T-helper 1 cell (primary cell): ENCODE data around the gene YY1.
"Not testable (repeated sequence)": the region's sequence is repeated elsewhere in the genome, so short reads cannot be mapped to it uniquely, and the experiment has no call there.

ENCODE experiments used
- DNase-seq, 5 donors: peaks; one replicate each; pipeline ENCODE4 v3.0.0-alpha.2; 2012 to 2020

Gene YY1

GRCh38 chr14:100297320-100298300 is 58.7 kb downstream of the YY1 start:
- no peak for DNase-seq

GRCh38 chr14:100298551-100299237 is 59.8 kb downstream of the YY1 start:
- DNase-seq = no peak

- DNase-seq = no peak
Measured at GRCh38 chr14:100299238-100299560, 60.3 kb downstream of the YY1 start.

GRCh38 chr14:100302616-100303015 is 63.7 kb downstream of the YY1 start:
- no peak for DNase-seq

- DNase-seq = no peak
Measured at GRCh38 chr14:100303179-100303578, 64.2 kb downstream of the YY1 start.

GRCh38 chr14:100303925-100304324 is 65.0 kb downstream of the YY1 start:
- DNase-seq = no peak

GRCh38 chr14:100304825-100305323 is 65.9 kb downstream of the YY1 start:
- DNase-seq = no peak

GRCh38 chr14:100305324-100306100 is 66.6 kb downstream of the YY1 start:
- DNase-seq = peak in 3 of 5 donors; percentile 14 to 42 (median 38)

GRCh38 chr14:100306101-100306997 is 67.4 kb downstream of the YY1 start, which contains the start of gene SLC25A29:
SLC25A29 (minus strand) TSS chr14:100306444; CDS start chr14:100306232, 212 bp downstream.
- DNase-seq = peak; percentile 36 to 73 (median 54)

GRCh38 chr14:100306998-100307765 is 68.2 kb downstream of the YY1 start:
- no peak for DNase-seq

GRCh38 chr14:100307766-100308426 is 69.0 kb downstream of the YY1 start:
- no peak for DNase-seq

GRCh38 chr14:100308427-100308792 is 69.5 kb downstream of the YY1 start:
- not testable (repeated sequence) for DNase-seq

- no peak for DNase-seq
Measured at GRCh38 chr14:100309028-100309737, 70.2 kb downstream of the YY1 start.

GRCh38 chr14:100312110-100312876 is 73.3 kb downstream of the YY1 start:
- not testable (repeated sequence) for DNase-seq

- DNase-seq = no peak
Measured at GRCh38 chr14:100312877-100313400, 74.0 kb downstream of the YY1 start.

GRCh38 chr14:100313464-100314230 is 74.7 kb downstream of the YY1 start:
- DNase-seq = no peak

GRCh38 chr14:100314724-100315123 is 75.8 kb downstream of the YY1 start:
- no peak for DNase-seq

GRCh38 chr14:100317389-100317788 is 78.4 kb downstream of the YY1 start:
- DNase-seq = no peak
